DOHH2 (cell line): ENCODE measurements around the gene TOB1.

Source experiments
- H3F3A ChIP-seq: fragments of 200-600 bp; sonication (generic), shearing (Covaris generic); 2 replicates; pipeline ENCODE4 v1.6.0; 2016; ENCODE audit warnings: antibody characterized with exemption, mild to moderate bottlenecking; ENCODE audit not compliant: control insufficient read depth, insufficient read depth
- H3K27ac ChIP-seq: fragments of 200-600 bp; sonication (generic); 2 replicates; pipeline ENCODE4 v1.5.1; 2014; ENCODE audit warnings: low read depth, mild to moderate bottlenecking, low read length, moderate library complexity
- H3K27me3 ChIP-seq: fragments of 200-600 bp; sonication (generic); 2 replicates; pipeline ENCODE4 v1.6.1; 2014; ENCODE audit warnings: mild to moderate bottlenecking, low read length, mixed read lengths; ENCODE audit not compliant: control insufficient read depth
- H3K36me3 ChIP-seq: fragments of 200-600 bp; sonication (generic); 2 replicates; pipeline ENCODE4 v1.6.1; 2014; ENCODE audit warnings: mild to moderate bottlenecking, low read length, moderate library complexity, mixed read lengths; ENCODE audit not compliant: control insufficient read depth
- H3K4me1 ChIP-seq: fragments of 200-600 bp; sonication (generic); 2 replicates; pipeline ENCODE4 v1.6.1; 2014; ENCODE audit warnings: mild to moderate bottlenecking, low read length, mixed read lengths; ENCODE audit not compliant: control insufficient read depth
- H3K4me2 ChIP-seq: fragments of 200-600 bp; sonication (generic); 2 replicates; pipeline ENCODE4 v1.6.0; 2014; ENCODE audit warnings: mild to moderate bottlenecking, low read length, moderate library complexity
- H3K4me3 ChIP-seq: fragments of 200-600 bp; sonication (generic); 2 replicates; pipeline ENCODE4 v1.5.1; 2014; ENCODE audit warnings: mild to moderate bottlenecking, low read length, mixed read lengths
- H3K79me2 ChIP-seq: fragments of 200-600 bp; sonication (generic); 2 replicates; pipeline ENCODE4 v1.6.1; 2014; ENCODE audit warnings: mild to moderate bottlenecking, low read length, mixed read lengths; ENCODE audit not compliant: control insufficient read depth
- H3K9me2 ChIP-seq: fragments of 200-600 bp; sonication (generic); replicated peaks from 2 replicates; pipeline ENCODE4 v1.6.1; 2014; ENCODE audit warnings: mild to moderate bottlenecking, low read length, mixed read lengths; ENCODE audit not compliant: control insufficient read depth
- H3K9me3 ChIP-seq: fragments of 200-600 bp; sonication (generic); 2 replicates; pipeline ENCODE4 v1.6.1; 2014; ENCODE audit warnings: antibody characterized with exemption, low read length, mixed read lengths; ENCODE audit not compliant: control insufficient read depth, insufficient read depth
- H4K20me1 ChIP-seq: fragments of 200-600 bp; sonication (generic); 2 replicates; pipeline ENCODE4 v1.6.0; 2014; ENCODE audit warnings: low read depth, mild to moderate bottlenecking, antibody characterized with exemption, low read length, moderate library complexity; ENCODE audit not compliant: control insufficient read depth, insufficient read depth
- EZH2phosphoT487 ChIP-seq: fragments of 200-600 bp; sonication (generic); IDR thresholded peaks from 2 replicates; pipeline ENCODE4 v1.6.1; 2017; ENCODE audit warnings: borderline replicate concordance, mild to moderate bottlenecking, antibody characterized with exemption, low read length, moderate library complexity, mixed read lengths
- TF ChIP-seq, protein P1 (sequence below): fragments of 200-600 bp; sonication (generic); IDR thresholded peaks from one replicate; pipeline ENCODE4 v1.5.1; 2014; ENCODE audit warnings: antibody characterized with exemption, mild to moderate bottlenecking, low read depth, low read length; ENCODE audit not compliant: poor library complexity, severe bottlenecking

TOB1 gene

DNA sequence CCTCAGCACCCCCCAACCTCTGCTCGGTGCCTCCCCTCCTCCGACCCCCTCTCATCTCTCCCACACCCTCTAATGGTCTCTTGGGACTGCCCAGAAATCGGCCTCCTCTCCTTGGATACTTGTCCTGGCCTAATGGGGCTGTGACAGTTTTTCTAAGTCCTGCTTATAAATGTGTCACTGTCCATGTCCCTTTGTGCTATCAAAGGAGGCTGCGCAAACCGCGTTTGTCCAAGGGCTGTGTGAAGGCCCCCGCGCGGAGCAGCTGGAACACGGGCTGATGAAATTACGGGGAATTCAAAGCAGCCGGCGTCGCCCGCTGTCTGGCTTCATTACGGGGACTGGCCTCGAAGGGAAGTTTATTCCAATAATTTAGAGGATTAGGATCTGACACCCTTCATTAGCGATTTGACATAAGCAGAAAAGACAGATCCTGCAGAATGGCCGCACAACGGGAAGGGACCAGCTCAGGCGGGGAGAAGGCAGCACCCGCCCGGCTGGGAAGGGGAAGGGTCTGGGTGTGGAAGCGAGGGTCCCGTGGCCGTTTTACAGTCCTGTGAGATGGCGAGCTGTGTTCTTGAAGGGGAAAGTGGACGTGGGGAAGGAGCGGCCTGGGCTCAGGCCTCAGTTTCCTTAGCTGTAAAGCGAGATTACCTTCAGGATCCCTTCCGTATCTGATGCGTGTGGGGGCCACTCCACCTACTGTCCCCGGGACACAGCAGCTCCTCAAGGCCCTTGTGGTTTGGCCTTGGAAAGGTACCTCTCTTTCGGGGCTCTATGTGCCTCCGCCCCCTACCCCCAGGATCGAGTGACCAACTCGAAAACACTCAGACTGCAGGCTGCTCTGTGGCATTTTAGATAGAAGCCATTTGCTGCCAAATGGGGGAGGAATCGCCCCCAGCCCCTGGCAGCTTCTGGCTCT is 32.4 kb downstream of the TOB1 start:
- no peak overlapping the region for H3K4me3 ChIP-seq
- H3K27ac ChIP-seq = no peak overlapping the region
- no peaks in the 10 kb centered on the region for H3K27me3 ChIP-seq

DNA sequence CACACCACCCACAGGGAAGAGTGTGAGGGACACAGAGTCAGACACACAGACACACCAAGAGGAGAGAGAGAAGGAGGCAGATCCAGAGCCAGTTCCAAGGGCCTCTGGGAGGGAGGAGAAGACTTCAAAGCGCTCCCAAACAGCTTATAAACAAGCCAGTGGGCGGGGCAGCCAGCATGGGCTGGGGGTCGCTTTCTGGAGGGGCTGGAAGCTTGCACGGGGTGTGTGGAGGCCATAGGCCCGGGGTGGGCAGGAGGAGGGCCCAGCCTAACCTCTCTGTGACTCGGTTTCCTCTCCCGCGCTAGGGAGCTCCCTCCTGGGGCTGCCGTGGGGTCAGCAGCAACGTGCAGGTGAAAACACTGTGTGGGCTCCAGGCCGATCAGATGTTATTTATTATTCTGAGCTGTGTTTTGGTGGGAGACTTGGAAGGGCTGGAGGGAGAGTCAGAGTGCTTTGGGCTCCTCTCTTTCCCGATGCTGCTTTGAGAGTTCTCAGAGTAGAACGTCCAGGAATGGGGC is 33.2 kb downstream of the TOB1 start:
- TF ChIP-seq EZH2phosphoT487 = no peak
- TF ChIP-seq, protein P1, sequence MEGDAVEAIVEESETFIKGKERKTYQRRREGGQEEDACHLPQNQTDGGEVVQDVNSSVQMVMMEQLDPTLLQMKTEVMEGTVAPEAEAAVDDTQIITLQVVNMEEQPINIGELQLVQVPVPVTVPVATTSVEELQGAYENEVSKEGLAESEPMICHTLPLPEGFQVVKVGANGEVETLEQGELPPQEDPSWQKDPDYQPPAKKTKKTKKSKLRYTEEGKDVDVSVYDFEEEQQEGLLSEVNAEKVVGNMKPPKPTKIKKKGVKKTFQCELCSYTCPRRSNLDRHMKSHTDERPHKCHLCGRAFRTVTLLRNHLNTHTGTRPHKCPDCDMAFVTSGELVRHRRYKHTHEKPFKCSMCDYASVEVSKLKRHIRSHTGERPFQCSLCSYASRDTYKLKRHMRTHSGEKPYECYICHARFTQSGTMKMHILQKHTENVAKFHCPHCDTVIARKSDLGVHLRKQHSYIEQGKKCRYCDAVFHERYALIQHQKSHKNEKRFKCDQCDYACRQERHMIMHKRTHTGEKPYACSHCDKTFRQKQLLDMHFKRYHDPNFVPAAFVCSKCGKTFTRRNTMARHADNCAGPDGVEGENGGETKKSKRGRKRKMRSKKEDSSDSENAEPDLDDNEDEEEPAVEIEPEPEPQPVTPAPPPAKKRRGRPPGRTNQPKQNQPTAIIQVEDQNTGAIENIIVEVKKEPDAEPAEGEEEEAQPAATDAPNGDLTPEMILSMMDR = no peak
- Histone ChIP-seq H3K36me3 (no peaks in the 10 kb centered on the region), H3K9me3 (no peaks in the 10 kb centered on the region), H3K4me2 (no peak overlapping the region), H4K20me1 (no peaks in the 10 kb centered on the region), H3F3A (no peaks in the 10 kb centered on the region), H3K4me1 (no peaks in the 10 kb centered on the region), H3K27ac (no peak overlapping the region), H3K79me2 (no peaks in the 10 kb centered on the region), H3K27me3 (no peaks in the 10 kb centered on the region), H3K4me3 (no peak overlapping the region), H3K9me2 (no peaks in the 10 kb centered on the region)

More for the DNA sequence above, 32.4 kb downstream of the TOB1 start:
- H3K36me3 ChIP-seq = no peaks in the 10 kb centered on the region
- no peaks in the 10 kb centered on the region for H3K79me2 ChIP-seq
- H4K20me1 ChIP-seq = no peaks in the 10 kb centered on the region
- no peaks in the 10 kb centered on the region for H3F3A ChIP-seq
- H3K4me1 ChIP-seq = no peaks in the 10 kb centered on the region
- H3K4me2 ChIP-seq = no peak overlapping the region
- H3K9me2 ChIP-seq = no peaks in the 10 kb centered on the region
- TF ChIP-seq, protein P1 = no peak
- TF ChIP-seq EZH2phosphoT487 = no peak
- no peaks in the 10 kb centered on the region for H3K9me3 ChIP-seq

DNA sequence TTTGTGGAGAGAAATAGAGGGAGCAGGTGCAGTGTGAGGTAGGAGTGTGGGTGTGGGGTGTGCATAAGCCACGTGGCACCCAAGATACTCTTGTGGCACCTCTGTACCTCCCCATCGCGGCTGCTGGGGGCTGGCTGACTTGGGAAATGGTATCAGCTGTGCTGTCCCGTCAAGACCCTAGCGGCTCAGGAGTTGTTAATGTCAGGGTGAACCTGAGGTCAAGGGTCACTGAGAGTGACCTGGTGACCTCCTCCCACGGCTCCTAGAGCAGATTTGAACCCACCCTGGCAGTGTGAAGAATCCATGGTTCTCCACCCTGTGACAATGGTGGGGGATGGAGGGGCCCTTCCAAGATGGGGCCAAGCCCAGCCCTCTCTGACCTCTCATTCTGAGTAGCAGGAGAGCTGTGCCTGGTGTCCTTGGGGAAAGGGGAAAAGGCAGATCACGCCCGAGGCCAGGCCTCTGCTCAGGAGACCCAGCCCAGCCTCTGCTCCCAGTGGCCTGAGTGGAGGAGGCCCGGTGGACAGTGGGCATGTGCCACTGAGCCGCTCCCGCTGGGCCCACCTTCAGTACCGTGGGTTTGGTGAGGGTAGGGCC is 33.8 kb downstream of the TOB1 start:
- Histone ChIP-seq H3K36me3 (no peaks in the 10 kb centered on the region), H3K4me2 (no peak overlapping the region), H3K9me2 (no peaks in the 10 kb centered on the region), H4K20me1 (no peaks in the 10 kb centered on the region), H3K4me3 (no peak overlapping the region), H3K27me3 (no peaks in the 10 kb centered on the region), H3K79me2 (no peaks in the 10 kb centered on the region), H3K27ac (no peak overlapping the region), H3K9me3 (no peaks in the 10 kb centered on the region), H3K4me1 (no peaks in the 10 kb centered on the region), H3F3A (no peaks in the 10 kb centered on the region)
- no peak for TF ChIP-seq EZH2phosphoT487
- TF ChIP-seq, protein P1 = no peak
